IMR-90 (cell line): ENCODE measurements around the gene MICAL2. TPM values are rescaled to one million over a fixed set of nuclear protein-coding genes. Genes with fewer than 3 reads are reported as not detected.
A peak's percentile ranks its signal among the peaks of the same experiment; 100 is the strongest.

Experiments used
- ATAC-seq: fragments of 200-7000 bp; cut with Tn5 transposase; 2 replicates; pipeline ENCODE4 v1.9.1; 2020; ENCODE audit warnings: low read depth, mild to moderate bottlenecking, moderate library complexity
- BruUV-seq: library from RNA; stranded (reverse); fragments of 400-500 nt; replicated peaks from 2 replicates; lab custom pipeline; 2021; lab: Mats Ljungman, UMichigan
- CTCF ChIA-PET: fragments of 300-600 bp; formaldehyde crosslinking; extraction: SDS; loops from one replicate; lab custom pipeline; 2021; ENCODE audit warnings: antibody characterized with exemption; lab: Yijun Ruan, JAX
- POLR2A ChIA-PET: fragments of 300-600 bp; sonication (Branson Sonifier 250); formaldehyde crosslinking; loops from one replicate; lab custom pipeline; 2022; ENCODE audit warnings: antibody characterized with exemption; ENCODE audit not compliant: unreplicated experiment; lab: Charles Lee
- DNase-seq: peaks from one replicate; pipeline ENCODE4 v3.0.0; 2013
- H2AFZ ChIP-seq: replicated peaks from 2 replicates; pipeline ENCODE3; 2013; ENCODE audit warnings: low read length, mild to moderate bottlenecking; ENCODE audit not compliant: poor library complexity
- H2AK5ac ChIP-seq: 2 replicates; pipeline ENCODE4 v1.6.1; 2013; ENCODE audit warnings: low read depth, low read length, inconsistent platforms
- H2AK9ac ChIP-seq: replicated peaks from 2 replicates; pipeline ENCODE3; 2013; ENCODE audit warnings: mild to moderate bottlenecking, low read depth, low read length, moderate library complexity; ENCODE audit not compliant: poor library complexity
- H2BK120ac ChIP-seq: 2 replicates; pipeline ENCODE4 v1.6.1; 2013; ENCODE audit warnings: low read depth, low read length, inconsistent platforms
- H2BK15ac ChIP-seq: 3 replicates; pipeline ENCODE4 v1.6.1; 2013; ENCODE audit warnings: low read depth, low read length, inconsistent platforms
- H2BK20ac ChIP-seq: 2 replicates; pipeline ENCODE4 v1.6.1; 2013; ENCODE audit warnings: low read depth, mild to moderate bottlenecking, inconsistent platforms, low read length, moderate library complexity
- H2BK5ac ChIP-seq: 2 replicates; pipeline ENCODE4 v1.6.1; 2013; ENCODE audit warnings: mild to moderate bottlenecking, low read depth, low read length, inconsistent platforms; ENCODE audit not compliant: poor library complexity, severe bottlenecking
- H3K14ac ChIP-seq: replicated peaks from 2 replicates; pipeline ENCODE4 v1.6.1; 2013; ENCODE audit warnings: low read depth, low read length, inconsistent platforms
- H3K18ac ChIP-seq: 2 replicates; pipeline ENCODE4 v1.6.1; 2013; ENCODE audit warnings: low read depth, low read length, control low read depth
- H3K23ac ChIP-seq: 2 replicates; pipeline ENCODE4 v1.6.1; 2013; ENCODE audit warnings: low read depth, low read length, inconsistent platforms
- H3K27ac ChIP-seq: 2 replicates; pipeline ENCODE4 v1.5.1; 2013; ENCODE audit warnings: mild to moderate bottlenecking, control low read depth, low read length; ENCODE audit not compliant: insufficient read depth
- H3K27me3 ChIP-seq: 2 replicates; pipeline ENCODE4 v1.6.1; 2013; ENCODE audit warnings: low read length; ENCODE audit not compliant: control insufficient read depth, insufficient read depth
- H3K36me3 ChIP-seq: 2 replicates; pipeline ENCODE4 v1.6.1; 2013; ENCODE audit warnings: low read length, mixed read lengths; ENCODE audit not compliant: control insufficient read depth, insufficient read depth
- H3K4ac ChIP-seq: 2 replicates; pipeline ENCODE4 v1.6.1; 2013; ENCODE audit warnings: low read depth, low read length, inconsistent platforms
- H3K4me1 ChIP-seq: 2 replicates; pipeline ENCODE4 v1.6.1; 2013; ENCODE audit warnings: low read length, mixed read lengths; ENCODE audit not compliant: control insufficient read depth, insufficient read depth
- H3K4me2 ChIP-seq: 2 replicates; pipeline ENCODE4 v1.6.1; 2013; ENCODE audit warnings: low read depth, mild to moderate bottlenecking, control low read depth, low read length, moderate library complexity
- H3K4me3 ChIP-seq: 2 replicates; pipeline ENCODE4 v1.5.1; 2013; ENCODE audit warnings: low read depth, mild to moderate bottlenecking, control low read depth, low read length, moderate library complexity; ENCODE audit not compliant: insufficient read depth
- H3K56ac ChIP-seq: 2 replicates; pipeline ENCODE4 v1.6.1; 2013; ENCODE audit warnings: low read length, inconsistent platforms; ENCODE audit not compliant: insufficient read depth; ENCODE audit errors: extremely low read depth
- H3K79me1 ChIP-seq, 2 experiments: 2 replicates each; pipeline ENCODE4 v1.6.1; 2013; ENCODE audit warnings: low read length in 2 of 2, inconsistent platforms in 1 of 2, low read depth in 1 of 2
- H3K9ac ChIP-seq: 2 replicates; pipeline ENCODE4 v1.6.1; 2013; ENCODE audit warnings: low read depth, low read length, control low read depth
- H3K9me1 ChIP-seq: 2 replicates; pipeline ENCODE4 v1.6.1; 2013; ENCODE audit warnings: low read length, inconsistent platforms; ENCODE audit not compliant: insufficient read depth
- H3K9me3 ChIP-seq: 2 replicates; pipeline ENCODE4 v1.6.1; 2013; ENCODE audit warnings: low read length; ENCODE audit not compliant: control insufficient read depth, insufficient read depth
- H4K20me1 ChIP-seq: 2 replicates; pipeline ENCODE4 v1.6.1; 2013; ENCODE audit warnings: low read length, inconsistent platforms; ENCODE audit not compliant: insufficient read depth
- H4K5ac ChIP-seq: 2 replicates; pipeline ENCODE4 v1.6.1; 2013; ENCODE audit warnings: mild to moderate bottlenecking, low read depth, low read length, control low read depth
- H4K8ac ChIP-seq, 2 experiments: 2 replicates each; pipeline ENCODE4 v1.6.1; 2013; ENCODE audit warnings: low read depth in 2 of 2, low read length in 2 of 2, control low read depth in 1 of 2, inconsistent platforms in 1 of 2
- H4K91ac ChIP-seq: 2 replicates; pipeline ENCODE4 v1.6.1; 2013; ENCODE audit warnings: low read depth, low read length, inconsistent platforms; ENCODE audit not compliant: insufficient read depth
- BHLHE40 ChIP-seq: fragments of 150-350 bp; IDR thresholded peaks from 2 replicates; pipeline ENCODE4 v1.6.1; 2016; ENCODE audit warnings: mild to moderate bottlenecking, low read depth, low read length
- CEBPB ChIP-seq: IDR thresholded peaks from 2 replicates; pipeline ENCODE4 v1.6.1; 2012; ENCODE audit warnings: low read depth, low read length, improper control_type of control experiment
- CHD1 ChIP-seq: IDR thresholded peaks from 2 replicates; pipeline ENCODE4 v1.6.1; 2012; ENCODE audit warnings: low read depth, low read length, improper control_type of control experiment
- CTCF ChIP-seq: conservative IDR thresholded peaks from 2 replicates; pipeline ENCODE4 v1.5.1; 2012; ENCODE audit warnings: mild to moderate bottlenecking, low read depth, low read length, improper control_type of control experiment
- ELK1 ChIP-seq: fragments of 150-350 bp; IDR thresholded peaks from 2 replicates; pipeline ENCODE4 v1.6.1; 2016; ENCODE audit warnings: low read depth, mild to moderate bottlenecking, low read length, moderate library complexity, borderline replicate concordance
- MAFK ChIP-seq: IDR thresholded peaks from 2 replicates; pipeline ENCODE4 v1.6.1; 2012; ENCODE audit warnings: low read depth, low read length, improper control_type of control experiment
- MAZ ChIP-seq: IDR thresholded peaks from 2 replicates; pipeline ENCODE4 v1.6.1; 2012; ENCODE audit warnings: low read depth, mild to moderate bottlenecking, low read length, improper control_type of control experiment, moderate library complexity, borderline replicate concordance
- MXI1 ChIP-seq: IDR thresholded peaks from 2 replicates; pipeline ENCODE4 v1.6.1; 2012; ENCODE audit warnings: low read depth, mild to moderate bottlenecking, low read length, moderate library complexity, borderline replicate concordance
- NFE2L2 ChIP-seq: fragments of 150-350 bp; IDR thresholded peaks from 2 replicates; pipeline ENCODE4 v1.6.1; 2016; ENCODE audit warnings: low read depth, mild to moderate bottlenecking, low read length
- POLR2A ChIP-seq: IDR thresholded peaks from 2 replicates; pipeline ENCODE4 v1.6.1; 2012; ENCODE audit warnings: mild to moderate bottlenecking, low read depth, low read length
- RAD21 ChIP-seq: IDR thresholded peaks from 2 replicates; pipeline ENCODE4 v1.6.1; 2012; ENCODE audit warnings: low read length, improper control_type of control experiment
- RCOR1 ChIP-seq: IDR thresholded peaks from 2 replicates; pipeline ENCODE4 v1.6.1; 2012; ENCODE audit warnings: mild to moderate bottlenecking, low read length, improper control_type of control experiment; ENCODE audit not compliant: insufficient replicate concordance
- RFX5 ChIP-seq: IDR thresholded peaks from 2 replicates; pipeline ENCODE4 v1.8.0; 2012; ENCODE audit warnings: low read depth, mild to moderate bottlenecking, low read length, moderate library complexity
- WGBS, 2 experiments: methylation state at CpG; one replicate each; pipeline versions ENCODE4 v1.1.5 to v1.1.7; 2013; ENCODE audit warnings: missing lambda C conversion rate in 2 of 2; ENCODE audit not compliant: insufficient read length in 1 of 2; ENCODE audit errors: extremely low coverage in 2 of 2; 5-methylcytosine and 5-hydroxymethylcytosine counted together
- dilution Hi-C: fragments of 300-500 bp; cut with HindIII; formaldehyde crosslinking; loops from one replicate; pipeline ENCODE4 v1.14.3; 2018; ENCODE audit warnings: low sequenced_read_pairs; ENCODE audit not compliant: unreplicated experiment
- in situ Hi-C: fragments of 300-500 bp; cut with MboI; formaldehyde crosslinking; loops from 3 replicates; pipeline ENCODE4 v1.14.3; 2019; ENCODE audit warnings: low sequenced_read_pairs, inconsistent platforms, mixed read lengths
- intact Hi-C: fragments of 100-400 bp; cut with micrococcal nuclease; formaldehyde crosslinking; loops from 2 replicates; pipeline ENCODE4 v1.10.0; 2022
- polyA plus RNA-seq, 3 experiments: library from polyadenylated mRNA; depleted of rRNA; stranded (reverse); fragments of >200 nt; gene quantifications; 2 replicates each; pipeline ENCODE4 v1.2.3, GENCODE V29; 2012; ENCODE audit warnings: low replicate concordance in 1 of 3
- total RNA-seq: library from RNA; depleted of rRNA; stranded (reverse); fragments of >200 nt; gene quantifications from 2 replicates; pipeline ENCODE4 v1.2.3, GENCODE V29; 2012

Gene MICAL2
- total and polyA plus RNA-seq, 2 of the 4 experiments (the other 2 are of a cell fraction): 170 to 336 TPM

- Histone ChIP-seq H3K4me2 (no peak overlapping the region), H3K36me3 (peaks cover 67% of the 10 kb centered on the region), H3K23ac (peak overlapping the region; percentile 88), H3K9me1 (peaks cover 38% of the 10 kb centered on the region), H3K56ac (peak overlapping the region; percentile 19; the same call in 1 of the 2 replicates), H4K5ac (peak overlapping the region; percentile 37), H2BK20ac (peak overlapping the region; percentile 82), H4K91ac (peak overlapping the region; percentile 92), H3K4ac (peak overlapping the region; percentile 93), H3K14ac (peak overlapping the region; percentile 8), H3K27ac (peak overlapping the region; percentile 70), H2BK15ac (peak overlapping the region; percentile 23; the same call in 1 of the 3 replicates), H3K9me3 (no peaks in the 10 kb centered on the region), H3K27me3 (no peaks in the 10 kb centered on the region), H4K20me1 (no peaks in the 10 kb centered on the region), H3K4me1 (peaks cover 18% of the 10 kb centered on the region), H3K4me3 (no peak overlapping the region), H2AFZ (peak overlapping the region; percentile 33), H3K18ac (0 out of 2 replicates have a peak overlapping the region, but pooled peaks have one; percentile 47), H4K8ac (peak overlapping the region; percentile 30 to 81), H2AK5ac (peak overlapping the region; percentile 69), H3K79me1 (peaks cover 40 to 85% of the 10 kb centered on the region in 2 experiments), H2BK120ac (peak overlapping the region; percentile 83), H2AK9ac (peak overlapping the region; percentile 63), H3K9ac (peak overlapping the region; percentile 3; the same call in 1 of the 2 replicates), H2BK5ac (peak overlapping the region; percentile 85)
- ChIA-PET POLR2A (interaction anchor here (1.0 kb wide), 2 partner anchors 9 to 136 kb away, joined by 3 read pairs; no protein-coding TSS in a partner anchor), CTCF (interaction anchor here (2.0 kb wide), 1 partner anchor 12 kb away, joined by 5 read pairs; no protein-coding TSS in a partner anchor)
- dilution Hi-C loops (no loop called here), in situ Hi-C loops (no loop called here), intact Hi-C loops (no loop called here)
- ATAC-seq: peak; percentile 81
- 53% methylated on average over 4 of the region's 12 CpGs; no CpG with 5 or more reads in 1 of the 2 experiments for WGBS, 2 experiments
- DNase-seq: peak; percentile 94
- BruUV-seq: no TSS peak
- TF ChIP-seq NFE2L2: 0 out of 2 replicates have a peak, but pooled peaks have one; percentile 24
- no peak for TF ChIP-seq ELK1
- TF ChIP-seq RCOR1: no peak
- TF ChIP-seq RAD21: no peak
- no peak for TF ChIP-seq POLR2A
- no peak for TF ChIP-seq MAFK
- TF ChIP-seq RFX5: no peak
- no peak for TF ChIP-seq MXI1
- no peak for TF ChIP-seq CTCF
- TF ChIP-seq CEBPB: 0 out of 2 replicates have a peak, but pooled peaks have one; percentile 38
- TF ChIP-seq MAZ: no peak
- TF ChIP-seq CHD1: no peak
- TF ChIP-seq BHLHE40: peak; percentile 82
Observed at GRCh38 chr11:12224537-12224893, 114.1 kb downstream of the MICAL2 start.
